HepG2 (cell line): Measurements from ENCODE around the gene TASP1. TPM values are rescaled to one million over a fixed set of nuclear protein-coding genes. Genes with fewer than 3 reads are reported as not detected.

Source experiments
- ATAC-seq: fragments of 200-7000 bp; cut with Tn5 transposase; 3 replicates; pipeline ENCODE4 v1.9.1; 2020; ENCODE audit warnings: mild to moderate bottlenecking, moderate library complexity
- BruUV-seq: library from RNA; stranded (reverse); fragments of 400-500 nt; replicated peaks from 2 replicates; lab custom pipeline; 2021; lab: Mats Ljungman, UMichigan
- CTCF ChIA-PET: fragments of 300-600 bp; formaldehyde crosslinking; extraction: SDS; loops from one replicate; lab custom pipeline; 2021; ENCODE audit warnings: low total read pairs, inconsistent platforms, low intra/inter-chr PET ratio; lab: Yijun Ruan, JAX
- POLR2A ChIA-PET: fragments of 350-600 bp; sonication (Branson Sonifier 250); formaldehyde crosslinking; loops from one replicate; lab custom pipeline; 2020; ENCODE audit warnings: antibody characterized with exemption, inconsistent platforms; lab: Yijun Ruan, JAX
- DNase-seq: peaks from one replicate; pipeline ENCODE4 v3.0.0-alpha.2; 2015; ENCODE audit warnings: low spot score
- FAIRE-seq: peaks from 3 replicates; lab custom pipeline; 2011; peaks lifted over from hg19 to GRCh38; lab: Jason Lieb, UNC
- H2AFZ ChIP-seq: one replicate; pipeline ENCODE4 v1.6.1; 2011; ENCODE audit warnings: low read length, inconsistent platforms
- H3K27ac ChIP-seq: fragments of 300-600 bp; 3 replicates; pipeline ENCODE4 v1.8.0; 2011; ENCODE audit warnings: mixed run types, mild to moderate bottlenecking, mixed read lengths, low read length, inconsistent platforms; ENCODE audit not compliant: insufficient read depth; ENCODE audit errors: extremely low read length
- H3K27me3 ChIP-seq, 2 experiments: fragments of 200-600 bp in 1 of 2; 2 replicates in 1 of 2; 3 replicates in 1 of 2; pipeline versions ENCODE4 v1.6.0 to v1.8.0; 2011; ENCODE audit warnings: low read length in 2 of 2, mild to moderate bottlenecking in 2 of 2, moderate library complexity in 2 of 2, inconsistent platforms in 1 of 2; ENCODE audit not compliant: insufficient read depth in 2 of 2, control insufficient read depth in 1 of 2
- H3K36me3 ChIP-seq, 2 experiments: fragments of 200-600 bp in 1 of 2; replicated peaks in 1 of 2; 2 replicates in 1 of 2; 3 replicates in 1 of 2; pipeline versions ENCODE4 v1.5.1 to v1.8.0; 2011; ENCODE audit warnings: low read length in 2 of 2, inconsistent platforms in 1 of 2; ENCODE audit not compliant: insufficient read depth in 2 of 2, control insufficient read depth in 1 of 2
- H3K4me1 ChIP-seq: 2 replicates; pipeline ENCODE4 v1.5.1; 2012; ENCODE audit warnings: low read length, inconsistent platforms; ENCODE audit not compliant: insufficient read depth
- H3K4me2 ChIP-seq: 2 replicates; pipeline ENCODE4 v1.6.0; 2011; ENCODE audit warnings: low read depth, low read length, inconsistent platforms
- H3K4me3 ChIP-seq, 3 experiments: fragments of 200-600 bp in 1 of 3; sonication (generic), shearing (Covaris generic) in 1 of 3; replicated peaks in 1 of 3; 2 replicates each; pipeline ENCODE4 v1.5.1; 2011 to 2016; ENCODE audit warnings: low read length in 3 of 3, inconsistent platforms in 2 of 3, low read depth in 2 of 3, mild to moderate bottlenecking in 2 of 3, control low read depth in 1 of 3, mixed read lengths in 1 of 3; ENCODE audit not compliant: insufficient read depth in 1 of 3
- H3K79me2 ChIP-seq: one replicate; pipeline ENCODE4 v1.6.1; 2011; ENCODE audit warnings: low read length, inconsistent platforms; ENCODE audit not compliant: insufficient read depth
- H3K9ac ChIP-seq: 2 replicates; pipeline ENCODE4 v1.6.0; 2011; ENCODE audit warnings: mild to moderate bottlenecking, low read depth, low read length, inconsistent platforms; ENCODE audit not compliant: insufficient read depth
- H3K9me3 ChIP-seq: 2 replicates; pipeline ENCODE4 v1.5.1; 2012; ENCODE audit warnings: mild to moderate bottlenecking, low read length
- H4K20me1 ChIP-seq: 2 replicates; pipeline ENCODE4 v1.6.0; 2011; ENCODE audit warnings: inconsistent platforms, mild to moderate bottlenecking, low read length, moderate library complexity; ENCODE audit not compliant: insufficient read depth
- ATF7 ChIP-seq, 2 experiments: fragments of 450-650 bp in 1 of 2; sonication (generic) in 1 of 2; formaldehyde crosslinking in 1 of 2; IDR thresholded peaks; 2 replicates each; pipeline versions ENCODE4 v1.4.0 to v1.6.1; 2016 to 2020; ENCODE audit warnings: antibody characterized with exemption in 1 of 2, mild to moderate bottlenecking in 1 of 2, missing genetic modification reagents in 1 of 2
- CREB1 ChIP-seq, 2 experiments: fragments of 450-650 bp in 1 of 2; IDR thresholded peaks; 2 replicates each; pipeline ENCODE4 v1.6.1; 2016 to 2017; ENCODE audit warnings: control low read depth in 1 of 2, mild to moderate bottlenecking in 1 of 2, missing compliant biosample characterization in 1 of 2, missing genetic modification characterization in 1 of 2
- HNRNPLL ChIP-seq: fragments of 200-400 bp; formaldehyde crosslinking; IDR thresholded peaks from 2 replicates; pipeline ENCODE4 v1.6.1; 2017; ENCODE audit warnings: mild to moderate bottlenecking, low read depth, low read length; ENCODE audit not compliant: poor library complexity, severe bottlenecking
- KLF13 ChIP-seq: sonication (generic); formaldehyde crosslinking; IDR thresholded peaks from 2 replicates; pipeline ENCODE4 v1.4.0; 2020; ENCODE audit warnings: mild to moderate bottlenecking, missing genetic modification reagents
- MAFF ChIP-seq: IDR thresholded peaks from 2 replicates; pipeline ENCODE4 v1.6.1; 2011; ENCODE audit warnings: low read depth, low read length, improper control_type of control experiment
- ZNF282 ChIP-seq: fragments of 450-650 bp; IDR thresholded peaks from 2 replicates; pipeline ENCODE4 v1.6.1; 2018; ENCODE audit not compliant: partially characterized antibody
- WGBS: methylation state at CpG from one replicate; pipeline ENCODE4 v1.1.6; 2017; ENCODE audit warnings: low lambda C conversion rate; 5-methylcytosine and 5-hydroxymethylcytosine counted together
- in situ Hi-C: cut with HindIII; loops from 2 replicates; pipeline ENCODE4 v1.10.0; 2017; ENCODE audit warnings: low pct_unique_long_range_greater_than_20kb; ENCODE audit not compliant: extremely low pct_ligation_motif_present
- intact Hi-C: fragments of 100-400 bp; cut with micrococcal nuclease; formaldehyde crosslinking; loops from one replicate; pipeline ENCODE4 v1.10.0; 2022; ENCODE audit not compliant: unreplicated experiment
- polyA plus RNA-seq, 8 experiments: library from polyadenylated mRNA; depleted of rRNA in 3 of 8; stranded (reverse) in 7 of 8; unstranded in 1 of 8; fragments of >200 nt; fragmentation: Illumina TruSeq in 4 of 8; extraction: Trizol in 4 of 8; gene quantifications; 2 replicates each; pipeline versions ENCODE4 v1.2.1 to v1.2.3, GENCODE V29; 2011 to 2016; ENCODE audit warnings: low read depth in 4 of 8, missing spikeins in 1 of 8, mixed read lengths in 1 of 8; ENCODE audit not compliant: insufficient read depth in 1 of 8
- total RNA-seq, 5 experiments: library from RNA; depleted of rRNA; stranded (reverse); fragments of >200 nt; fragmentation: Illumina TruSeq; extraction: Trizol; gene quantifications; 2 replicates each; pipeline ENCODE4 v1.2.3, GENCODE V29; 2016; ENCODE audit warnings: low read depth in 1 of 5
- TF ChIP-seq, protein P1 (sequence below): sonication (generic); formaldehyde crosslinking; IDR thresholded peaks from 2 replicates; pipeline ENCODE4 v1.5.0; 2020; ENCODE audit warnings: mild to moderate bottlenecking, missing genetic modification reagents

TASP1 gene
- total and polyA plus RNA-seq, 2 of the 13 experiments (the other 11 are each of a cell fraction or from before 2014, with no cell fraction given), result 10.0 to 25.2 TPM

- Histone ChIP-seq H4K20me1 (no peaks in the 10 kb centered on the region), H3K79me2 (no peaks in the 10 kb centered on the region), H3K4me1 (no peaks in the 10 kb centered on the region), H3K36me3 (no peaks in the 10 kb centered on the region), H3K9me3 (no peaks in the 10 kb centered on the region), H3K4me2 (no peak overlapping the region), H2AFZ (no peak overlapping the region), H3K27ac (no peak overlapping the region), H3K4me3 (no peak overlapping the region), H3K9ac (no peak overlapping the region), H3K27me3 (peaks cover 0 to 2% of the 10 kb centered on the region in 2 experiments; a peak in 1 of 5 replicates)
- ChIA-PET POLR2A (no interaction called here), CTCF (no interaction called here)
- intact Hi-C loops (no loop called here), in situ Hi-C loops (no loop called here)
- WGBS, result 44% methylated on average over 10 of the region's 10 CpGs
- no TSS peak for BruUV-seq
- TF ChIP-seq, protein P1, sequence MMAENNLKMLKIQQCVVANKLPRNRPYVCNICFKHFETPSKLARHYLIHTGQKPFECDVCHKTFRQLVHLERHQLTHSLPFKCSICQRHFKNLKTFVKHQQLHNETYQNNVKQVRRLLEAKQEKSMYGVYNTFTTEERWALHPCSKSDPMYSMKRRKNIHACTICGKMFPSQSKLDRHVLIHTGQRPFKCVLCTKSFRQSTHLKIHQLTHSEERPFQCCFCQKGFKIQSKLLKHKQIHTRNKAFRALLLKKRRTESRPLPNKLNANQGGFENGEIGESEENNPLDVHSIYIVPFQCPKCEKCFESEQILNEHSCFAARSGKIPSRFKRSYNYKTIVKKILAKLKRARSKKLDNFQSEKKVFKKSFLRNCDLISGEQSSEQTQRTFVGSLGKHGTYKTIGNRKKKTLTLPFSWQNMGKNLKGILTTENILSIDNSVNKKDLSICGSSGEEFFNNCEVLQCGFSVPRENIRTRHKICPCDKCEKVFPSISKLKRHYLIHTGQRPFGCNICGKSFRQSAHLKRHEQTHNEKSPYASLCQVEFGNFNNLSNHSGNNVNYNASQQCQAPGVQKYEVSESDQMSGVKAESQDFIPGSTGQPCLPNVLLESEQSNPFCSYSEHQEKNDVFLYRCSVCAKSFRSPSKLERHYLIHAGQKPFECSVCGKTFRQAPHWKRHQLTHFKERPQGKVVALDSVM (CRISPR knock-in tag), result peak; percentile 20; the same call in 1 of the 2 replicates
- no peak for TF ChIP-seq ZNF282
- no peak for TF ChIP-seq KLF13 (CRISPR knock-in tag)
- no peak for TF ChIP-seq MAFF
- FAIRE-seq (no peak), ATAC-seq (no peak), DNase-seq (no peak)
These were observed 9.8 kb upstream of the TASP1 start for GRCh38 chr20:13648291-13649228.

GRCh38 chr20:13644010-13644409 lies 5.3 kb upstream of the TASP1 start:
- WGBS, result 31% methylated on average over 4 of the region's 4 CpGs
- no TSS peak for BruUV-seq
- H3K4me2 ChIP-seq, result no peak overlapping the region
- H3K4me1 ChIP-seq, result peaks cover 9% of the 10 kb centered on the region; the same call in 1 of the 2 replicates
- no peak overlapping the region for H3K27ac ChIP-seq
- intact Hi-C loops (loop anchor here (5.0 kb wide), 1 partner anchor 38 kb away; no protein-coding TSS in a partner anchor), in situ Hi-C loops (no loop called here)
- no peaks in the 10 kb centered on the region for H3K36me3 ChIP-seq
- no peaks in the 10 kb centered on the region for H3K79me2 ChIP-seq
- H3K9ac ChIP-seq, result no peak overlapping the region
- no peak overlapping the region for H2AFZ ChIP-seq
- CTCF ChIA-PET, result no interaction called here
- no peak for FAIRE-seq
- H3K4me3 ChIP-seq, result no peak overlapping the region
- ATAC-seq, result no peak
- H4K20me1 ChIP-seq, result no peaks in the 10 kb centered on the region
- POLR2A ChIA-PET, result no interaction called here
- peaks cover 0 to 2% of the 10 kb centered on the region in 2 experiments; a peak in 2 of 5 replicates for H3K27me3 ChIP-seq
- no peaks in the 10 kb centered on the region for H3K9me3 ChIP-seq
- TF ChIP-seq ATF7 (IDR thresholded peaks at IDR 0.05), result 0 out of 2 replicates have a peak, but pooled peaks have one; percentile 24
- TF ChIP-seq ATF7 (CRISPR knock-in tag; IDR thresholded peaks at IDR 0.05), result no peak
- TF ChIP-seq CREB1 (IDR thresholded peaks at IDR 0.05), result peak; percentile 77
- no peak for TF ChIP-seq CREB1 (CRISPR knock-in tag; IDR thresholded peaks at IDR 0.05)
- no peak for TF ChIP-seq HNRNPLL
- TF ChIP-seq, all 625 proteins: peak for 2
- no peak for DNase-seq
